NCI-H345 (cell line): Measurements from ENCODE around the gene NAA80.
"Not testable (repeated sequence)": the region's sequence is repeated elsewhere in the genome, so short reads cannot be mapped to it uniquely, and the experiment has no call there.

Source experiments
- DNase-seq: peaks from one replicate; lab custom pipeline; 2025; lab: John Stamatoyannopoulos, UW

Gene NAA80

GRCh38 chr3:50289130-50289529 is 10.1 kb downstream of the NAA80 start:
- DNase-seq, result no peak

- no peak for DNase-seq
Observed at GRCh38 chr3:50288387-50289007, 10.7 kb downstream of the NAA80 start.

- DNase-seq, result no peak
Observed at GRCh38 chr3:50287262-50287661, 11.9 kb downstream of the NAA80 start.

- no peak for DNase-seq
Observed at GRCh38 chr3:50286322-50287227, 12.6 kb downstream of the NAA80 start.

- not testable (repeated sequence) for DNase-seq
Observed at GRCh38 chr3:50284121-50284520, 15.1 kb downstream of the NAA80 start.

GRCh38 chr3:50279255-50280016 is 19.8 kb downstream of the NAA80 start:
- DNase-seq, result no peak

GRCh38 chr3:50278880-50279224 is 20.4 kb downstream of the NAA80 start, which contains the start of gene LSMEM2:
TSS of gene LSMEM2 (plus strand) at chr3:50279087. CDS start at chr3:50279114, 27 bp downstream.
- no peak for DNase-seq

GRCh38 chr3:50278123-50278879 is 20.9 kb downstream of the NAA80 start:
- DNase-seq, result no peak

GRCh38 chr3:50276762-50277101 is 22.5 kb downstream of the NAA80 start:
- DNase-seq, result no peak

GRCh38 chr3:50275996-50276761 is 23.0 kb downstream of the NAA80 start:
- DNase-seq, result no peak

GRCh38 chr3:50275141-50275995 is 23.8 kb downstream of the NAA80 start:
- DNase-seq, result no peak

GRCh38 chr3:50274371-50275104 is 24.7 kb downstream of the NAA80 start:
- peak; percentile 46 for DNase-seq

GRCh38 chr3:50273689-50274065 is 25.5 kb downstream of the NAA80 start:
- no peak for DNase-seq

- peak; percentile 74 for DNase-seq
Observed at GRCh38 chr3:50272911-50273688, 26.1 kb downstream of the NAA80 start.

GRCh38 chr3:50272538-50272910 is 26.7 kb downstream of the NAA80 start:
- not testable (repeated sequence) for DNase-seq

GRCh38 chr3:50271314-50271936 is 27.8 kb downstream of the NAA80 start:
- DNase-seq, result no peak

- DNase-seq, result no peak
Observed at GRCh38 chr3:50270422-50271224, 28.6 kb downstream of the NAA80 start.
